Stomach (tissue), 9 donors: ENCODE results near the gene TRIM2. TPM values are rescaled to one million over a fixed set of nuclear protein-coding genes. Genes with fewer than 3 reads are reported as not detected.

Experiments used
- DNase-seq, 2 donors: peaks; one replicate each; pipeline versions ENCODE4 v3.0.0 to v3.0.0-alpha.2; 2013 to 2019
- H3K27ac ChIP-seq, 5 donors: fragments of 200-600 bp in 4 of 5; sonication (generic) in 4 of 5; one replicate each; pipeline ENCODE4 v1.5.1; 2013 to 2019; ENCODE audit warnings: mild to moderate bottlenecking in 1 of 5, moderate library complexity in 1 of 5
- H3K27me3 ChIP-seq, 3 donors: fragments of 200-600 bp; sonication (generic); one replicate each; pipeline ENCODE4 v1.5.1; 2017 to 2019; ENCODE audit warnings: mixed run types in 1 of 3
- H3K36me3 ChIP-seq, 4 donors: fragments of 200-600 bp; sonication (generic); 1 replicate in 3 of 4; 2 replicates in 1 of 4; pipeline ENCODE4 v1.5.1; 2016 to 2019
- H3K4me1 ChIP-seq, 4 donors: fragments of 200-600 bp; sonication (generic); one replicate each; pipeline ENCODE4 v1.5.1; 2016 to 2019
- H3K4me3 ChIP-seq, 4 donors: fragments of 200-600 bp; sonication (generic) in 3 of 4; one replicate each; pipeline ENCODE4 v1.5.1; 2016 to 2019; ENCODE audit warnings: mild to moderate bottlenecking in 1 of 4
- H3K9me3 ChIP-seq, 4 donors: fragments of 200-600 bp; sonication (generic); one replicate each; pipeline ENCODE4 v1.5.1; 2016 to 2019
- EP300 ChIP-seq: sonication (generic); formaldehyde crosslinking; IDR thresholded peaks from one replicate; pipeline ENCODE4 v1.6.1; 2017; ENCODE audit warnings: antibody characterized with exemption
- POLR2A ChIP-seq, 4 donors: fragments of 450-650 bp; IDR thresholded peaks; one replicate each; pipeline ENCODE4 v1.6.1; 2016; ENCODE audit warnings: antibody characterized with exemption in 4 of 4, control low read depth in 2 of 4, mild to moderate bottlenecking in 1 of 4, moderate library complexity in 1 of 4
- POLR2AphosphoS5 ChIP-seq, 3 donors: sonication (generic); formaldehyde crosslinking; IDR thresholded peaks; one replicate each; pipeline ENCODE4 v1.6.1; 2016; ENCODE audit warnings: antibody characterized with exemption in 3 of 3
- WGBS, 5 donors: extraction: QIAGEN DNeasy Blood & Tissue Kit in 3 of 5; methylation state at CpG; one replicate each; pipeline versions ENCODE4 v1.1.5 to v1.1.7; 2013 to 2018; 5-methylcytosine and 5-hydroxymethylcytosine counted together
- intact Hi-C: fragments of 100-400 bp; cut with DNase I; formaldehyde crosslinking; loops from one replicate; pipeline ENCODE4 v1.15.1; 2023; ENCODE audit warnings: low total_unique reads
- polyA plus RNA-seq, 3 donors: library from polyadenylated mRNA; stranded (reverse); fragments of 200-250 nt; gene quantifications; one replicate each; pipeline ENCODE4 v1.2.3, GENCODE V29; 2013
- total RNA-seq, 5 donors: library from RNA; depleted of rRNA; stranded (reverse); fragments of >200 nt; gene quantifications; one replicate each; pipeline versions ENCODE4 v1.1.0 to v1.2.3, GENCODE V29; 2014 to 2016
- TF ChIP-seq, protein P1 (sequence below), 7 experiments: fragments of 450-650 bp in 4 of 7; fragments of 200-600 bp in 3 of 7; sonication (generic) in 3 of 7; IDR thresholded peaks; one replicate each; pipeline ENCODE4 v1.5.1; 2016 to 2019; ENCODE audit warnings: antibody characterized with exemption in 7 of 7, control low read depth in 2 of 7, mild to moderate bottlenecking in 1 of 7
- donor health status: healthy with polysubstance abuse.
- donor health status: Bipolar disorder and iron deficiency.
- donor health status: healthy.

Gene TRIM2
- total and polyA plus RNA-seq, 8 donors: 11.2 to 327 (median 53.8) TPM

GRCh38 chr4:153242839-153243324 lies 38.6 kb downstream of the TRIM2 start:
- no peak for DNase-seq
- 56 to 72% (median 62%) methylated on average over 3 of the region's 3 CpGs for WGBS, 5 donors
- intact Hi-C loops: no loop called here
- Histone ChIP-seq H3K4me1 (peaks cover 48 to 64% (median 51%) of the 10 kb centered on the region in 4 donors), H3K9me3 (no peaks in the 10 kb centered on the region), H3K27me3 (no peaks in the 10 kb centered on the region), H3K36me3 (peaks cover 0 to 24% (median 15%) of the 10 kb centered on the region in 4 donors), H3K27ac (peak overlapping the region; percentile 36 to 70 (median 56)), H3K4me3 (no peak overlapping the region)
- TF ChIP-seq, protein P1, sequence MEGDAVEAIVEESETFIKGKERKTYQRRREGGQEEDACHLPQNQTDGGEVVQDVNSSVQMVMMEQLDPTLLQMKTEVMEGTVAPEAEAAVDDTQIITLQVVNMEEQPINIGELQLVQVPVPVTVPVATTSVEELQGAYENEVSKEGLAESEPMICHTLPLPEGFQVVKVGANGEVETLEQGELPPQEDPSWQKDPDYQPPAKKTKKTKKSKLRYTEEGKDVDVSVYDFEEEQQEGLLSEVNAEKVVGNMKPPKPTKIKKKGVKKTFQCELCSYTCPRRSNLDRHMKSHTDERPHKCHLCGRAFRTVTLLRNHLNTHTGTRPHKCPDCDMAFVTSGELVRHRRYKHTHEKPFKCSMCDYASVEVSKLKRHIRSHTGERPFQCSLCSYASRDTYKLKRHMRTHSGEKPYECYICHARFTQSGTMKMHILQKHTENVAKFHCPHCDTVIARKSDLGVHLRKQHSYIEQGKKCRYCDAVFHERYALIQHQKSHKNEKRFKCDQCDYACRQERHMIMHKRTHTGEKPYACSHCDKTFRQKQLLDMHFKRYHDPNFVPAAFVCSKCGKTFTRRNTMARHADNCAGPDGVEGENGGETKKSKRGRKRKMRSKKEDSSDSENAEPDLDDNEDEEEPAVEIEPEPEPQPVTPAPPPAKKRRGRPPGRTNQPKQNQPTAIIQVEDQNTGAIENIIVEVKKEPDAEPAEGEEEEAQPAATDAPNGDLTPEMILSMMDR (IDR thresholded peaks at IDR 0.05): no peak
- no peak for TF ChIP-seq POLR2AphosphoS5 (IDR thresholded peaks at IDR 0.05)
- no peak for TF ChIP-seq EP300
- no peak for TF ChIP-seq POLR2A (IDR thresholded peaks at IDR 0.05)

GRCh38 chr4:153243468-153243867 lies 39.2 kb downstream of the TRIM2 start:
- no peaks in the 10 kb centered on the region for H3K27me3 ChIP-seq
- H3K27ac ChIP-seq: peak overlapping the region in 4 of 5 donors; percentile 2 to 68 (median 46)
- peaks cover 54 to 70% (median 56%) of the 10 kb centered on the region in 4 donors for H3K4me1 ChIP-seq
- intact Hi-C loops: no loop called here
- TF ChIP-seq POLR2AphosphoS5 (IDR thresholded peaks at IDR 0.05): no peak
- TF ChIP-seq, protein P1 (IDR thresholded peaks at IDR 0.05): no peak
- TF ChIP-seq EP300: no peak
- H3K9me3 ChIP-seq: no peaks in the 10 kb centered on the region
- no peak for DNase-seq
- no peak overlapping the region for H3K4me3 ChIP-seq
- peaks cover 0 to 18% (median 13%) of the 10 kb centered on the region in 4 donors for H3K36me3 ChIP-seq

GRCh38 chr4:153244969-153245368 lies 40.7 kb downstream of the TRIM2 start:
- H3K4me3 ChIP-seq: no peak overlapping the region
- H3K9me3 ChIP-seq: no peaks in the 10 kb centered on the region
- H3K27me3 ChIP-seq: no peaks in the 10 kb centered on the region
- H3K27ac ChIP-seq: peak overlapping the region; percentile 58 to 71 (median 69)
- TF ChIP-seq EP300 (no peak), POLR2AphosphoS5 (IDR thresholded peaks at IDR 0.05) (peak in 2 of 3 donors; percentile 59 to 88), POLR2A (IDR thresholded peaks at IDR 0.05) (no peak)
- TF ChIP-seq, protein P1 (IDR thresholded peaks at IDR 0.05): no peak
- intact Hi-C loops: no loop called here
- peaks cover 0 to 13% (median 5%) of the 10 kb centered on the region in 4 donors for H3K36me3 ChIP-seq
- WGBS, 5 donors: 32 to 56% (median 43%) methylated on average over 3 of the region's 3 CpGs
- H3K4me1 ChIP-seq: peaks cover 61 to 85% (median 66%) of the 10 kb centered on the region in 4 donors
- DNase-seq: peak; percentile 44 to 71

GRCh38 chr4:153245775-153246174 lies 41.5 kb downstream of the TRIM2 start:
- Histone ChIP-seq H3K36me3 (peaks cover 0 to 6% (median 3%) of the 10 kb centered on the region in 4 donors), H3K27ac (peak overlapping the region in 3 of 5 donors; percentile 32 to 70 (median 64)), H3K4me3 (no peak overlapping the region), H3K27me3 (no peaks in the 10 kb centered on the region), H3K9me3 (no peaks in the 10 kb centered on the region), H3K4me1 (peaks cover 60 to 93% (median 74%) of the 10 kb centered on the region in 4 donors)
- intact Hi-C loops: no loop called here
- 70 to 80% (median 75%) methylated on average over 3 of the region's 3 CpGs for WGBS, 5 donors
- TF ChIP-seq POLR2AphosphoS5 (IDR thresholded peaks at IDR 0.05): no peak
- no peak for TF ChIP-seq EP300
- TF ChIP-seq, protein P1 (IDR thresholded peaks at IDR 0.05): no peak
- no peak for TF ChIP-seq POLR2A (IDR thresholded peaks at IDR 0.05)
- DNase-seq: no peak
